ENCODE results near the gene DEFB131B.
"Not testable (repeated sequence)": the region's sequence is repeated elsewhere in the genome, so short reads cannot be mapped to it uniquely, and the experiment has no call there.

Gene DEFB131B, protein sequence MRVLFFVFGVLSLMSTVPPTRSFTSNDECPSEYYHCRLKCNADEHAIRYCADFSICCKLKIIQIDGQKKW

DNA sequence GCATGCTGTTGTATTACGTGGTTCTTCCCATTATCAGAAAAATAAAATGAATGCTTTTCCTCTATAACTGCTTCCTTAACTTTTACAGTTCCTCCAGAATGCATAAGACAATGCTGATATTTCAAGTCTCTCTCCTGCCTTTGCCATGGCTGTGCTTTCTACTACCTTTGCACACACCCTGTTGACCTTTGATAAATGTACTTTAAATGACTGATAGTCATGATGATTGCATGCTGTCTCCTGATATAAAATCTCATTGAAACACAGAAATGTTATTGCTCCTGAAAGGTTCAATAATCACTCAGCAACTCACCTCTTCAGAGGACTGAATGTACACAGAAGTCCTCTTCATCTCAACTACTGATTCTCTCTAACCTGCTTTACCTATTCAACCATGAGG, at the start of gene DEFB131B:
Gene DEFB131B (plus strand): TSS at position 395 of the 400 bp plus-strand sequence. CDS start 0 bp downstream, at position 395.
- not testable (repeated sequence) for DNase-seq (ENCODE audit: low spot score)

DNA sequence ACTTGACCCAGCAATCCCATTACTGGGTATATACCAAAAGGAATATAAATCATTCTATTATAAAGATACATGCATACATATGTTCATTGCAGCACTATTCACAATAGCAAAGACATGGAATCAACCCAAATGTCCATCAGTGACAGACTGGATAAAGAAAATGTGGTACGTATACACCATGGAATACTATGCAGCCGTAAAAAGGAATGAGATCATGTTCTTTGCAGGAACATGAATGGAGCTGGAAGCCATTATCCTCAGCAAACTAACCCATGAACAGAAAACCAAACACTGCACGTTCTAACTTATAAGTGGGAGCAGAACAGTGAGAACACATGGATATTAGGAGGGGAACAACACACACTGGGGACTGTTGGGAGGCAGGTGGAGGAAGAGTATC, 49.0 kb upstream of the DEFB131B start:
- not testable (repeated sequence) for DNase-seq (ENCODE audit: low spot score)

DNA sequence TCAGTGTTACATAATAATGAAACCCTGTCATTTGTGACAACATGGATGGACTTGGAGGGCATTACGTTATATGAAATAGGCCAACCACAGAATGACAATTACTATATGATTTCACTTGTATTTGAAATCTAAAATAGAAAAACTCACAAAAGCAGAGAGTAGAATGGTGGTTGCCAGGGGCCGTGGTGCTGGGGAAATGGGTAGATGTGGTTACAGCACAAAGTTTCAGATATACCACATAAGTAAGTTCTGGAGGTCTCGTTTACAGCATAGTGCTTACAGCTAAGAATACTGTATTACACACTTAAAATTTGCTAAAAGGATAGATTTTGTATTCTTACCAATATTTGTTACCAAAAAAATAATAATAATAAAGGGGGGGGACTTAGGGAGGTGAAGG, 48.6 kb upstream of the DEFB131B start:
- DNase-seq (ENCODE audit: low spot score) = not testable (repeated sequence)

DNA sequence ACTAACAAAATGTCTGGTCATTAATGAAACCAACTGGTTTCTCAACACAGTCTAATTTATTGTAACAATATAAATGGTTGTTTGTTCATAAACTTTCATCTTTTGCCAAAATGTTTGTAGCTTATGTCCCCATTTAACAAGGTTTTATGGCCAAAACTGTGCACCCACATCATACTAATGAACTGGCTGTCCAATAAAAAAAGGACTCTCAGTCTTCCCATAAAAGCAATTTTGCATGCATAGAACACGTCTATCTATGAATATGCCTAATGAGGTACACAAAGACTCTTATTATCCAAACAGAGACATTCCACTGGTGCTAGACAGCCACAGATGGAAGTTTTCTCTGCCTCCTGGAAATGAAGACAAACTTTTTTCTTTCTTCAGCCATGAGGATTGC, 45.4 kb upstream of the DEFB131B start, which contains the start of gene DEFB108B:
Gene DEFB108B (plus strand): TSS at position 390 of the 400 bp plus-strand sequence. CDS start 0 bp downstream, at position 390.
- DNase-seq (ENCODE audit: low spot score) = not testable (repeated sequence)

DNA sequence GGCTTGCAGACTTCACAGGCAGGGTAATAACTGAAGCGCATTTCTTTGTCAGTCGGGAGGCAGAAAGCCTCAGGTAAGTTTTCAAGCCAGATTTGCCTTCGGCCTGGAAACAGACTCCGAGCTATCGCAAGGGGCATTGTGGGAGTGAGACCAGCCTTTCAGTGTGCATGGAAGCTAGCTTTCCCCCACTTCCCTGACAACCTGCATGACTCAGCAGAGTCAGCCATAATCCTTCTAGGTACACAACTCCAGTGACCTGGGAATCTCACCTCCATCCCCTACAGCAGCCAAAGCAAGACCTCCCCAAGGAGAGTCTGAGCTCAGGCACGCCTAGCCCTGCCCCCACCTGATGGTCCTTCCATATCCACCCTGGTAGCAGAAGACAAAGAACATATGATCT, 35.5 kb upstream of the DEFB131B start:
- DNase-seq (ENCODE audit: low spot score) = not testable (repeated sequence)

DNA sequence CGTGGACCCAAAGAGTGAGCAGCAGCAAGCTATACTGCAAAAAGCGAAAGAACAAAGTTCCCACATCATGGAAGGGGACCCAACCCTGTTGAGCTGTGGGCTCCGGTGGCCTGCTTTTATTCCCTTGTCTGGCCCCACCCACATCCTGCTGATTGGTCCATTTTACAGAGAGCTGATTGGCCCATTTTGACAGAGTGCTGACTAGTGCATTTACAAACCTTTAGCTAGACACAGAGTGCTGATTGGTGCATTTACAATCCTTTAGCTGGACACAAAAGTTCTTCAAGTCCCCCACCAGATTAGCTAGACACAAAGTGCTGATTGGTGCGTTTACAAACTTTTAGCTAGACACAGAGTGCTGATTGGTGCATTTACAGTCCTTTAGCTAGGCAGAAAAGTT, 34.9 kb upstream of the DEFB131B start:
- not testable (repeated sequence) for DNase-seq (ENCODE audit: low spot score)

DNA sequence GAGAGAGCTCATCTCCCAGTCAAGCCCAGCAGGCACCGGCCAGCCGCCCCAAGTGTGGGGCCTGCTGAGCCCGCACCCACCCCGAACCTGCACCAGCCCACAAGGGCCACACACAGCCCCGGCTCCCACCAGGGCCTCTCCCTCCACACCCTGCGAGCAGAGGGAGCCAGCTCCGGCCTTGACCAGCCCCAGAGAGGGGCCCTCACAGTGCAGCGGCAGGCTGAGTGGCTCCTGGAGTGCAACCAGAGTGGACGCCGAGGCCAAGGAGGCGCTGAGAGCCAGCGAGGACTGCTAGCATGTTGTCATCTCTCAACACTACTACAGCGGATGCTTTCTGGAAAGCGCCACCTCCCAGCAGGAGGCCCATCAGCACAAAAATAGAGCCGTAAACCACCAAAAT, 34.4 kb upstream of the DEFB131B start:
- DNase-seq (ENCODE audit: low spot score) = no peak

DNA sequence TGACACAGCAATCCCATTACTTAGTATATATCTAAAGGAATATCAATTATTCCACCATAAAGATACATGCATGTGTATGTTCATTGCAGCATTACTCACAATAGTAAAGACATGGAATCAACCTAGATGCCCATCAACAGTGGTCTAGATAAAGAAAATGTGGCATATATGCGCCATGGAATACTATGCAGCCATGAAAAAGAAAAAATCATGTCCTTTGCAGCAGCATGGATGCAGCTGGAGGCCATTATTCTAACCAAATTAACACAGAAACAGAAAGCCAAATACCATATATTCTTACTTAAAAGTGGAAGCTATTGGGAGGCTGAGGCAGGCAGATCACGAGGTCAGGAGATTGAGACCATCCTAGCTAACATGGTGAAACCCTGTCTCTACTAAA, 24.4 kb upstream of the DEFB131B start:
- DNase-seq (ENCODE audit: low spot score) = not testable (repeated sequence)

DNA sequence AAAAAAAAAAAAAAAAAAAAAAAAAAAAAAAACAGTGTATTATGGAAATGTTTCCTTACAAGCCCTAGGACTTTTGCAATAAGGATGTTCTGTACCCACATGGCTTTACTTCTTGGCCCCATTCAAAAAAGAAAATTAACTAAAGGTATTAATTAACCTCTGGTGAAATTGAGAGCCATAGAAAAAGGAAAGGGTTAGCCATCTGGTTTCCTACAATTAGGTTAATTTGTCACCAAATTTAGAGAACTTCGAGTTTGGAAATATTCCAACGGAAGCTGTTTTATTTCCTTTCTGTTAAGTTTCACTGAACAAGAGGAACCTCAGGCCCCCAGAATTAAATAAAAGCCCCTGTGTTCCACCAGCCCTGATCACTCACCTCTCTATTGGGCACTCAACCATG, 22.4 kb upstream of the DEFB131B start:
- DNase-seq (ENCODE audit: low spot score) = not testable (repeated sequence)

DNA sequence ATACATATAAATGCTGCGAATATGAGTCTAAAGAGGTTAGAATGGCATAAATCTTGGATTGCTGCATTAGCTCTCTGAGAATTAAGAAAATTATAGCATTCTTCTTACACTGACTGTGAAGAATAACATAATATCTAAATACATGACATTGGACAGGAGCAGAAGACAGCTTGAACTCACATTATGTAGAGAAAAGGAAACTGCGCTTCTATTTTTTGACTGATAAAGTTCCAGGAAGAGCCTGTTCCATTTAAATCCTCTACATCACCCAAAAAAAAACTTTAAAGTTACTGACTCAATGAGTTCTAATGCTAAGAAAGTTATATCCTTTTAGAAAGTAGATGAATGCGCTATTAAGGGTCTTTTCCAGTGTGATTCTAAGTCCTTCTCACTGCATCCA, 17.4 kb upstream of the DEFB131B start:
- DNase-seq (ENCODE audit: low spot score) = not testable (repeated sequence)

DNA sequence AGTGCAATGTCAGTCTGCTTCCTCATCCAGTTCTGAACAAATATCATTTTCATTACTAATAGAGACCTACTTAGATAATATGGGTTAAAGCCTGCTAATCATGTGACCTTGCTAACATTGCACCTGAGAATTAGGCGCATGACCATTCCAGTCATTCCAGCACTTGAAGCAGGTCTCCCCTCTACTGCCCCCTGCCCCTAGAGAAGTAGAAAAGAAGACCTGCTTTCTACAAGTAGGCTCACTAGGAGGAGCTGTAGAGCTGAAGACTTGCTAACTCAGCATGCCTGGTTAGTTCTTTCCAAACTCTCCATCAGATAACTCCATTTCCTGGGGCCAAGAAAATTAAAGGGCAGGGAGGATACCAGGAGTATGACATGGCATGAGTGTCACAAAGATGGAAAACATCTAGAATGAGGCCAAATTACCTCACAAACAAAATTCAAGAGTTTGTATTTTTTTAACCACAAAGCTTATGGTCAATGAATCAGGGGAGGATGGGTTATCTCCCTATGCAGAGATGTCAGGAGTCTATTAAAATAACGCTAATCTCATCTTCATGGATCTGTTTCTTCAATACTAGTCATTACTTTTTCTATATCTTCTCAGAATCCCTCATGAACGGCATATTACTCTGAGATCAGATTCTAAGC, 14.2 kb upstream of the DEFB131B start:
- not testable (repeated sequence) for DNase-seq (ENCODE audit: low spot score)

DNA sequence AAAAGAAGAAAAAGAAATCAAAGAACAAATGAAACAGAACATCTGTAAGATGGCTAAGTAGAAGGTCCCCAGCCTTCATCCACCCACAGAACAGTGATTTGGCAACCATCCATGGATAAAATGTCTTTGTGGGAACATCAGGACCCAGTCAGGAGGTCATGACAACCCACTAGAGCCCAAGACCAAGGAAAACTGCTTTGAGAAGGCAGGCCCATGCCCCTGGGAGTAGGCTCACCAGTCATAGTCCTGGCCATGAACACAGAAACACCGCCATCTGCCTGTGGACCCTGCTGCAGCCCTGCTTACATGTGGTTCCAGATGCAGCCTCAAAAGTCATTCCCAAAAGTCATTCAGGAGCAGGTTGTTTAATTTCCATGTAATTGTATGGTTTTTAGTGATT, 11.0 kb upstream of the DEFB131B start:
- not testable (repeated sequence) for DNase-seq (ENCODE audit: low spot score)

DNA sequence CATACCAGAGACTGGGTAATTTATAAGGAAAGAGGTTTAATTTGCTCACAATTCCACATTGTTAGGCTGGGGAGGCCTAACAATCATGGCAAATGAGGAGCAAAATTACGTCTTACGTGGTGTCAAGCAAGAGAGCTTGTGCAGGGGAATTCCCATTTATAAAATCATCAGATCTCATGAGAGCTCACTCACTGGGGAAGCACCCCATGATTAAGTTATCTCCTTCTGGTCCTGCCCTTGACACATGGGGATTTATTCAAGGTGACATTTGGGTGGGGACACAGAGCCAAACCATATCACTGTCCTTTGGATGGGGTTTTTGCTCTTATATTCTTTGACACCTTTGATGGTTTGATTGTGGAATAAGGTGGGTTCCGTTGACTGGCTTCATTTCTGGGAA, 8.3 kb upstream of the DEFB131B start:
- not testable (repeated sequence) for DNase-seq (ENCODE audit: low spot score)

DNA sequence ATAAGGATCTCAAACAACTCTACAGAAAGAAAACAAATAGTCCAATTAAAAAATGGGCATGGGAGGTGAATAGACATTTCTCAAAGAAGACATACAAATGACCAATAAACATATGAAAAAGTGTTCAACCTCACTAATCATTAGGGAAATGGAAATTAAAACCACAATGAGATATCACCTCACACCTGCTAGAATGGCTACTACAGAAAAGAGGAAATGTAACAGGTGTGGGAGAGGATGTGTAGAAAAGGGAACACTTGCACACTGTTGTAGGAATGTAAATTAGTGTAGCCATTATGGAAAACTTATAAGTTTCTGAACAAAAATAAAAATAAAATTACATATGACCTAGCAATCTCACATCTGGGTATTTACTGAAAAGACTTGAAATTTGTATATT, 7.6 kb upstream of the DEFB131B start:
- not testable (repeated sequence) for DNase-seq (ENCODE audit: low spot score)

DNA sequence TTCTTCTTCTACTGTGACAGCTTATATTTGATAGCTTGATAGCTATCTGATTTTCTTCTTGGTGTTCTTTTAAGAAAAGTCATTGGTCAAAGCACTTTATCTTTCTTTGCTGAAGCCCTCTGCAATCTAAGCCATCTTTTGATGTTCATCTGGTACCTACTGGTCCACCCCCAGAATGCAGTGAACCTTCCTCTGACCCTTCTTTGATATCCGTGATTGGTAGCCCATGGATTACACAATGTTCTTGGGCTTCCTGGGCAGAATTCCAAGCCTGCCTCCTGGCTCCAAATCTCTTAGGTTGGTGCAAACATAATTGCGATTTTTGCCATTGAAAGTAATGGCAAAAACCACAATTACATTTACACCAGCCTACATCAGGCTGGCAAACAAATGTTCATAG, 2.0 kb upstream of the DEFB131B start:
- not testable (repeated sequence) for DNase-seq (ENCODE audit: low spot score)

DNA sequence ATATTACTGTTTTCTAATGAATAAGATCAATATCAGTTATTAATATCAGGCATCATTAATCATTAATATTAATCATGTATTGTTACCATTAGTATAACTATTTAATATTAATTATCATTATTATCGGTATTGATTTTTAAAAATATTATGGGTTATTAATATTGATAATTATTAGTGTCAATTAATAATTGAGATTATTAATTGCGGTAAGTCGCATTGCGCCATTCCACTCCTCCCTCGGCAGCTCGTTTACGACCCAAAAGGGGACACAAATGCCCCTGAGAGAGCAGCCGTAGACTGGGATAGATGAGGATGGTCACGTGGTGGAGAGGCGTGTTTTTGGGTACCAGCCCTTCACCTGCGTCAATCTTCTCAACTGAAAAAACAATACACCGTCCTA, 7.6 kb downstream of the DEFB131B start:
- DNase-seq (ENCODE audit: low spot score) = not testable (repeated sequence)

DNA sequence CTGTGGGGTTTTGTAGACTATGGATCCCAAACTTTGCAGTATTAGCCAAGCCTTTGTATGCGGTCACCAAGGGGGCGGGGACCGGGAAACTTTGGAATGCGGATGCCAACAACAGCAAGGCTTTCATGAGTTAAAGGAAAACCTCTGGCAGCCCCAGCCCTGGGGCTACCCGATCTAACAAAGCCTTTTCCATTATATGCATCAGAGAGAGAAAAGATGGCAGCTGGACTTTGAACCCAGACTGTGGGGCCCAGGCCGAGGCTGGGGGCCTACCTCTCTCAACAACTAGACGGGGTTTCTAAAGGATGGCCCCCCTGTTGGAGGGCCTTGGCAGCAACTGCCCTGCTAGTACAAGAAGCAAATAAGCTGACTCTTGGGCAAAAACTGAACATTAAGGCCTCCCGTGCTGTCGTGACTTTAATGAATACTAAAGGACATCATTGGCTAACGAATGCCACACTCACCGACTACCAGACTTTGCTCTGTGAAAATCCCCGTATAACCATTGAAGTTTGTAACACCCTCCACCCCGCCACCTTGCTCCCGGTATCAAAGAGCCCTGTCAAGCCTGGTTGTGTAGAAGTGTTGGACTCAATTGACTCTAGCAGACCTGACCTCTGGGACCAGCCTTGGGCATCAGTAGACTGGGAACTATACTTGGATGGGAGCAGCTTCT, 10.2 kb downstream of the DEFB131B start:
- DNase-seq (ENCODE audit: low spot score) = not testable (repeated sequence)

DNA sequence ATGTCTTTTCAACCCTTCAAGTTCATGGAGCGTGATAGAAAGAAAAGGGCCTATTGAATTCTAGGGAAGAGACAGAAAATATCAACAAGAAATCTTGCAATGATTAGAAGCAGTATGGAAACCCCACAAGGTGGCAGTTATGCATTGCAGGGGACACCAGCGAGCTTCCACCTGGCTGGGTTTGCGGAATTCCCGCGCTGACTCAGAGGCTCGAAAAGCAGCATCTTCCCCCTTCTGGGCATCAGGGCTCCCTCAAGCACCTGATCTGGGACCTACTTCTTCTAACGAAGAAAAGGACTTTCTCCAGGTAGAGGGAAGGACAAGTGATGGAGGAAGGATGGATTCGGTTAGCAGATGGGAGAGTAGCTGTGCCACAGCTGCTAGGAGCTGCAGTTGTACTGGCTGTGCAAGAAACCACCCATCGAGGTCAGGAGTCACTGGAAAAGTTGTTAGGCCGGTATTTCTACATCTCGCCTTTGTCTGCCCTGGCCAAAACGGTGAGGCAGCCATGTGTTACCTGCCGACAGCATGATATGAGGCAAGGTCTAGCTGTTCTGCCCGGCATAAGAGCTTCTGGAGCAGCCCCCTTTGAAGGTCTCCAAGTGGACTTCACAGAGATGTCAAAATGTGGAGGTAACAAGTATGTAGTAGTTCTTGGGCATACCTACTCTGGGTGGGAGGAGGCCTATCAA, 11.1 kb downstream of the DEFB131B start:
- DNase-seq (ENCODE audit: low spot score) = not testable (repeated sequence)

DNA sequence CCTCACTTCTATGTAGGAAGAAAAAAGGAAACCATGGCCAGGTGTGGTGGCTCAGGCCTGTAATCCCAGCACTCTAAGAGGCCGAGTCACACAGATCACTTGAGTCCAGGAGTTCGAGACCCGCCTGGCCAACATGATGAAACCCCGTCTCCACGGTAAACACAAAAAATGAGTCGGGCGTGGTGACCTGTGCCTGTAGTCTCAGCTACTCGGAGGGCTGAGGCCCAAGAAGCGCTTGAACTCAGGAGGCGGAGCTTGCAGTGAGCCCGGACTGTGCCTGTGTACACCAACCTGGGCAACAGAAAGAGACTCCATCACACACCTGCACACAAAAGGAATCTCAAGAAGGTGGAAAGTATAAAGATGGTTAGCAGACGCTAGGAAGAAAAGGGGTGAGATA, 17.7 kb downstream of the DEFB131B start:
- DNase-seq (ENCODE audit: low spot score) = no peak

DNA sequence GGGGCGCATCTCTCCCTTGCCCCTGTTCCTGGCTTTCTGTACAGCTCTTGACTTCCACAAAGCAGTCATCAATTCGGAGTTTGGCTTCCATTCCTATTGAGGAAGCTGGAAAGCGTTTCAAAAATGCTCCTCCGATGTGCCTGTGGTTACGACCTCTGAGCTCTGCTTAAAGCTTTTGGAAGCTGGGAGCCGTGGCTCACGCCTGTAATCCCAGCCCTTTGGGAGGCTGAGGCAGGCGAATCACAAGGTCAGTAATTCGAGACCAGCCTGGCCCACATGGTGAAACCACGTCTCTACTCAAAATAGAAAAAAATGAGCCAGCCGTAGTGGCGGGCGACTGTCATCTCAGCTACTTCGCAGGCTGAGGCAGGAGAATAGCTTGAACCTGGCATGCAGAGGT, 22.9 kb downstream of the DEFB131B start:
- not testable (repeated sequence) for DNase-seq (ENCODE audit: low spot score)

DNA sequence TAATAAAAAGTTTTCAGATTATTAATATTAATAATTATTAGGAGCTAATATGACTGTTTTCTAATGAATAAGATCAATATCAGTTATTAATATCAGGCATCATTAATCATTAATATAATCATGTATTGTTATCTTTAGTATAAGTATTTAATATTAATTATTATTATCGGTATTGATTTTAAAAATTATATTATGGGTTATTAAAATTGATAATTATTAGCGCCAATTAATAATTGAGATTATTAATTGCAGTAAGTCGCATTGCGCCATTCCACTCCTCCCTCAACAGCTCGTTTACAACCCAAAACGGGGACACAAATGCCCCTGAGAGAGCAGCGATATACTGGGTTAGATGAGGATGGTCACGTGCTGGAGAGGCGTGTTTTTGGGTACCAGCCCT, 30.0 kb downstream of the DEFB131B start:
- DNase-seq (ENCODE audit: low spot score) = no peak

DNA sequence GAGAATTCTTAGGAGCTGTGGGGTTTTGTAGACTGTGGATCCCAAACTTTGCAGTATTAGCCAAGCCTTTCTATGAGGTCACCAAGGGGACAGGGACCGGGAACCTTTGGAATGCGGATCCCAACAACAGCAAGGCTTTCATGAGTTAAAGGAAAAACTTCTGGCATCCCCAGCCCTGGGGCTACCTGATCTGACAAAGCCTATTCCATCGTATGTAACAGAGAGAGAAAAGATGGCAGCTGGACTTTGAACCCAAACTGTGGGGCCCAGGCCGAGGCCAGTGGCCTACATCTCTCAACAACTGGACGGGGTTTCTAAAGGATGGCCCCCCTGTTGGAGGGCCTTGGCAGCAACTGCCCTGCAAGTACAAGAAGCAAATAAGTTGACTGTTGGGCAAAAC, 32.5 kb downstream of the DEFB131B start:
- not testable (repeated sequence) for DNase-seq (ENCODE audit: low spot score)

Data from D341Med (cell line).